B cell (primary cell): ENCODE results near the gene EID1.

ENCODE experiments used
- EZH2 ChIP-seq: IDR thresholded peaks from 2 replicates; pipeline ENCODE4 v1.6.1; 2012; ENCODE audit warnings: borderline replicate concordance, low read depth, mild to moderate bottlenecking, moderate library complexity, low read length; ENCODE audit not compliant: insufficient read depth, poor library complexity, severe bottlenecking
- TF ChIP-seq, protein P1 (sequence below): fragments of 200-600 bp; IDR thresholded peaks from one replicate; pipeline ENCODE4 v1.8.0; 2022; ENCODE audit warnings: antibody characterized with exemption, mild to moderate bottlenecking

DNA sequence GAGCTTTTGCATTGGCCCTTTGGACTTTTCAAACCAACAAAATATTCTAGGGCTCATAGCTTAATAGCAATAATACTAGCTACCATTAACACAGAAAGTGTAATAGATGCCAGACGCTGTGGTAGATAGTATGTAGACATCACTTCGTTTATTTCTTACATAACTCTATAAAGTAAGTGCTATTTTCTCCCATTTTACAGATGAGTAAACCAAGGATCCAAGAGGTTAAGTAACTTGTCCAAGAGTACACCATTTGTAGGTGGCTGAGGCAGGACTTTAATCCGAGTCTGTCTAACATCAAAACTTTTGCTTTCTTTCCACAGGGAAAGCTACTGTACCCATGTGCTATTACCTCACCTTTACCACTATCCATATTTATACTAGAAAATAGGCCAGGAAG, 12.0 kb downstream of the EID1 start:
- TF ChIP-seq, protein P1, sequence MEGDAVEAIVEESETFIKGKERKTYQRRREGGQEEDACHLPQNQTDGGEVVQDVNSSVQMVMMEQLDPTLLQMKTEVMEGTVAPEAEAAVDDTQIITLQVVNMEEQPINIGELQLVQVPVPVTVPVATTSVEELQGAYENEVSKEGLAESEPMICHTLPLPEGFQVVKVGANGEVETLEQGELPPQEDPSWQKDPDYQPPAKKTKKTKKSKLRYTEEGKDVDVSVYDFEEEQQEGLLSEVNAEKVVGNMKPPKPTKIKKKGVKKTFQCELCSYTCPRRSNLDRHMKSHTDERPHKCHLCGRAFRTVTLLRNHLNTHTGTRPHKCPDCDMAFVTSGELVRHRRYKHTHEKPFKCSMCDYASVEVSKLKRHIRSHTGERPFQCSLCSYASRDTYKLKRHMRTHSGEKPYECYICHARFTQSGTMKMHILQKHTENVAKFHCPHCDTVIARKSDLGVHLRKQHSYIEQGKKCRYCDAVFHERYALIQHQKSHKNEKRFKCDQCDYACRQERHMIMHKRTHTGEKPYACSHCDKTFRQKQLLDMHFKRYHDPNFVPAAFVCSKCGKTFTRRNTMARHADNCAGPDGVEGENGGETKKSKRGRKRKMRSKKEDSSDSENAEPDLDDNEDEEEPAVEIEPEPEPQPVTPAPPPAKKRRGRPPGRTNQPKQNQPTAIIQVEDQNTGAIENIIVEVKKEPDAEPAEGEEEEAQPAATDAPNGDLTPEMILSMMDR, result no peak
- TF ChIP-seq EZH2, result no peak
